NCI-H1694 (cell line): ENCODE measurements around the gene SLC30A1.
"Not testable (repeated sequence)": the region's sequence is repeated elsewhere in the genome, so short reads cannot be mapped to it uniquely, and the experiment has no call there.

Source experiments
- DNase-seq: peaks from one replicate; lab custom pipeline; 2025; lab: John Stamatoyannopoulos, UW

The SLC30A1 gene

GRCh38 chr1:211583011-211583992 lies 4.3 kb upstream of the SLC30A1 start:
- DNase-seq, result no peak

- no peak for DNase-seq
Observed at GRCh38 chr1:211581526-211581925, 2.6 kb upstream of the SLC30A1 start.

GRCh38 chr1:211580303-211580687 lies 1.3 kb upstream of the SLC30A1 start:
- DNase-seq, result no peak

GRCh38 chr1:211579440-211580302 lies 710 bp upstream of the SLC30A1 start:
- DNase-seq, result no peak

- DNase-seq, result peak; percentile 30
Observed at GRCh38 chr1:211577819-211578639, 932 bp downstream of the SLC30A1 start.

- peak; percentile 20 for DNase-seq
Observed at GRCh38 chr1:211577277-211577818, 1.6 kb downstream of the SLC30A1 start.

- DNase-seq, result no peak
Observed at GRCh38 chr1:211576717-211577116, 2.2 kb downstream of the SLC30A1 start.

GRCh38 chr1:211574705-211575104 lies 4.3 kb downstream of the SLC30A1 start:
- DNase-seq, result no peak

- no peak for DNase-seq
Observed at GRCh38 chr1:211571998-211572397, 7.0 kb downstream of the SLC30A1 start.

GRCh38 chr1:211570378-211570777 lies 8.6 kb downstream of the SLC30A1 start:
- DNase-seq, result not testable (repeated sequence)

GRCh38 chr1:211566431-211567025 lies 12.4 kb downstream of the SLC30A1 start:
- DNase-seq, result no peak

- DNase-seq, result no peak
Observed at GRCh38 chr1:211564084-211564483, 14.9 kb downstream of the SLC30A1 start.

GRCh38 chr1:211559222-211560010 lies 19.5 kb downstream of the SLC30A1 start:
- no peak for DNase-seq

- no peak for DNase-seq
Observed at GRCh38 chr1:211557894-211558625, 20.9 kb downstream of the SLC30A1 start.

- no peak for DNase-seq
Observed at GRCh38 chr1:211553549-211553948, 25.4 kb downstream of the SLC30A1 start.

- DNase-seq, result no peak
Observed at GRCh38 chr1:211551638-211552460, 27.1 kb downstream of the SLC30A1 start.

- DNase-seq, result no peak
Observed at GRCh38 chr1:211549092-211549711, 29.8 kb downstream of the SLC30A1 start.
